Parathyroid adenoma (tissue), 2 donors: ENCODE data around the gene RPL13.

ENCODE experiments used
- H2AFZ ChIP-seq: fragments of 300-600 bp; sonication (generic); one replicate; pipeline ENCODE4 v1.7.0; 2017; ENCODE audit warnings: antibody characterized with exemption, mild to moderate bottlenecking
- H3K27ac ChIP-seq: fragments of 300-600 bp; sonication (generic); one replicate; pipeline ENCODE4 v1.7.0; 2017
- H3K27me3 ChIP-seq: fragments of 300-600 bp; sonication (generic); one replicate; pipeline ENCODE4 v1.7.0; 2017; ENCODE audit warnings: low read length; ENCODE audit not compliant: control insufficient read depth, insufficient read depth
- H3K36me3 ChIP-seq: fragments of 300-600 bp; sonication (generic); one replicate; pipeline ENCODE4 v1.7.0; 2017; ENCODE audit warnings: low read length; ENCODE audit not compliant: control insufficient read depth, insufficient read depth
- H3K4me1 ChIP-seq: fragments of 300-600 bp; sonication (generic); one replicate; pipeline ENCODE4 v1.7.0; 2017; ENCODE audit warnings: control low read depth
- H3K4me2 ChIP-seq: fragments of 300-600 bp; sonication (generic); one replicate; pipeline ENCODE4 v1.7.0; 2017; ENCODE audit warnings: low read length
- H3K4me3 ChIP-seq: fragments of 300-600 bp; sonication (generic); one replicate; pipeline ENCODE4 v1.7.0; 2017; ENCODE audit warnings: low read depth, low read length
- H3K79me2 ChIP-seq: fragments of 300-600 bp; sonication (generic); one replicate; pipeline ENCODE4 v1.7.0; 2017; ENCODE audit warnings: control low read depth
- H3K9ac ChIP-seq: fragments of 300-600 bp; sonication (generic); one replicate; pipeline ENCODE4 v1.7.0; 2017; ENCODE audit warnings: mild to moderate bottlenecking
- H3K9me3 ChIP-seq: fragments of 300-600 bp; sonication (generic); one replicate; pipeline ENCODE4 v1.7.0; 2017; ENCODE audit warnings: low read length; ENCODE audit not compliant: control insufficient read depth
- CTCF ChIP-seq: fragments of 300-600 bp; sonication (generic); IDR thresholded peaks from one replicate; pipeline ENCODE4 v1.7.0; 2017; ENCODE audit warnings: antibody characterized with exemption, mild to moderate bottlenecking
- donor health status: primary hyperparathyroidism.

The RPL13 gene

GRCh38 chr16:89571636-89572035, 11.2 kb downstream of the RPL13 start:
- Histone ChIP-seq H3K36me3 (no peaks in the 10 kb centered on the region), H3K4me2 (peak overlapping the region; percentile 47), H3K4me3 (no peak overlapping the region), H3K79me2 (no peaks in the 10 kb centered on the region), H3K27ac (peak overlapping the region; percentile 58), H2AFZ (no peak overlapping the region), H3K4me1 (peaks cover 16% of the 10 kb centered on the region), H3K9ac (no peak overlapping the region), H3K9me3 (no peaks in the 10 kb centered on the region), H3K27me3 (no peaks in the 10 kb centered on the region)
- no peak for TF ChIP-seq CTCF

- H3K4me2 ChIP-seq: peak overlapping the region; percentile 47
- H3K79me2 ChIP-seq: no peaks in the 10 kb centered on the region
- H3K4me1 ChIP-seq: peaks cover 16% of the 10 kb centered on the region
- H2AFZ ChIP-seq: peak overlapping the region; percentile 21
- no peak for TF ChIP-seq CTCF
- no peaks in the 10 kb centered on the region for H3K27me3 ChIP-seq
- no peaks in the 10 kb centered on the region for H3K36me3 ChIP-seq
- H3K4me3 ChIP-seq: no peak overlapping the region
- H3K9ac ChIP-seq: no peak overlapping the region
- peak overlapping the region; percentile 58 for H3K27ac ChIP-seq
- H3K9me3 ChIP-seq: no peaks in the 10 kb centered on the region
Measured at GRCh38 chr16:89572073-89572484, 11.6 kb downstream of the RPL13 start.

- H3K4me1 ChIP-seq: peaks cover 16% of the 10 kb centered on the region
- H3K27me3 ChIP-seq: no peaks in the 10 kb centered on the region
- H3K9me3 ChIP-seq: no peaks in the 10 kb centered on the region
- no peak for TF ChIP-seq CTCF
- H2AFZ ChIP-seq: peak overlapping the region; percentile 21
- no peak overlapping the region for H3K4me3 ChIP-seq
- H3K79me2 ChIP-seq: no peaks in the 10 kb centered on the region
- peak overlapping the region; percentile 58 for H3K27ac ChIP-seq
- no peaks in the 10 kb centered on the region for H3K36me3 ChIP-seq
- H3K4me2 ChIP-seq: peak overlapping the region; percentile 47
- no peak overlapping the region for H3K9ac ChIP-seq
Measured at GRCh38 chr16:89572485-89573205, 12.2 kb downstream of the RPL13 start.

GRCh38 chr16:89573826-89574680, 13.6 kb downstream of the RPL13 start:
- Histone ChIP-seq H3K4me2 (no peak overlapping the region), H3K27ac (no peak overlapping the region), H3K27me3 (no peaks in the 10 kb centered on the region), H3K36me3 (no peaks in the 10 kb centered on the region), H3K4me3 (no peak overlapping the region), H3K4me1 (peaks cover 16% of the 10 kb centered on the region), H3K9me3 (no peaks in the 10 kb centered on the region), H2AFZ (no peak overlapping the region), H3K9ac (no peak overlapping the region), H3K79me2 (no peaks in the 10 kb centered on the region)
- TF ChIP-seq CTCF: no peak
